Hypothalamus (tissue), 51 donors: ENCODE measurements around the gene ARPC4.

Source experiments
- DNase-seq, 51 donors: peaks; one replicate each; lab custom pipeline; 2025; lab: John Stamatoyannopoulos, UW

Gene ARPC4

GRCh38 chr3:9787714-9788113, 5.2 kb upstream of the ARPC4 start:
- DNase-seq = no peak

- DNase-seq = no peak
These were observed 1.8 kb upstream of the ARPC4 start for GRCh38 chr3:9791127-9791526.

- no peak for DNase-seq
These were observed 985 bp upstream of the ARPC4 start for GRCh38 chr3:9791790-9792404.

- DNase-seq = no peak
These were observed 389 bp downstream of the ARPC4 start for GRCh38 chr3:9793161-9793781.

- no peak for DNase-seq
These were observed 1.5 kb downstream of the ARPC4 start for GRCh38 chr3:9794400-9794799.

- DNase-seq = no peak
These were observed 2.3 kb downstream of the ARPC4 start for GRCh38 chr3:9795207-9795606.

- no peak for DNase-seq
These were observed 4.5 kb downstream of the ARPC4 start for GRCh38 chr3:9797196-9797945.

GRCh38 chr3:9800529-9800928, 7.6 kb downstream of the ARPC4 start:
- DNase-seq = no peak

GRCh38 chr3:9803494-9803893, 10.6 kb downstream of the ARPC4 start:
- peak in 1 of 51 donors; percentile 58 for DNase-seq

- DNase-seq = no peak
These were observed 12.1 kb downstream of the ARPC4 start for GRCh38 chr3:9804996-9805395.

GRCh38 chr3:9806137-9806536, 13.3 kb downstream of the ARPC4 start:
- no peak for DNase-seq

- no peak for DNase-seq
These were observed 14.1 kb downstream of the ARPC4 start for GRCh38 chr3:9806688-9807589.

GRCh38 chr3:9807981-9808344, 15.1 kb downstream of the ARPC4 start:
- no peak for DNase-seq

GRCh38 chr3:9808345-9809037, 15.6 kb downstream of the ARPC4 start:
- DNase-seq = no peak

- no peak for DNase-seq
These were observed 16.3 kb downstream of the ARPC4 start for GRCh38 chr3:9809239-9809614.

GRCh38 chr3:9809615-9810432, 16.9 kb downstream of the ARPC4 start, which contains the start of gene TTLL3:
Gene TTLL3 (plus strand): TSS chr3:9810262. CDS start chr3:9810662, 400 bp downstream.
- DNase-seq = peak in 48 of 51 donors; percentile 14 to 84 (median 55)

- DNase-seq = peak in 2 of 51 donors; percentile 39 to 57
These were observed 17.5 kb downstream of the ARPC4 start for GRCh38 chr3:9810433-9810770.

- DNase-seq = peak in 3 of 51 donors; percentile 8 to 15 (median 12)
These were observed 18.0 kb downstream of the ARPC4 start for GRCh38 chr3:9810846-9811245.

- DNase-seq = no peak
These were observed 20.1 kb downstream of the ARPC4 start for GRCh38 chr3:9812870-9813483.
